ENCODE measurements around the gene INPP1.

Gene INPP1

DNA sequence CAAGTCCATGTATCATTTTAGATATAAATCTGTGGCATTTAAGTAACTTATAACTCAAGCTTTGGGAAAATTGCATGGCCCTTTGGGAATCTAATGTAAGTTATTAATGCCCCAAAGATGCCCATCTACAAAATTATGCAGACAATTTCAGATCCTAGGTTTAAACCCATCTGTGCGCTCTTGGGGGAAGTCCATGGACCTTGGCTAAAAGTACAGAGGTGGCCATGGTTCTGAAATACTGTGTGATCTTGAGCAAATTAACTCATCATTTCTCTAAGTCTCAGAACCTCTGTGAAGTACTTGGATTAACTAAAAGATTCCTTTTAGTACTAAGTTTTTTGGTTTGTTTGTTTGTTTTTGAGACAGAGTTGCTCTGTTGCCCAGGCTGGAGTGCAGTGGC is 19.5 kb downstream of the INPP1 start:
- DNase-seq (ENCODE audit: low read depth) = no peak

DNA sequence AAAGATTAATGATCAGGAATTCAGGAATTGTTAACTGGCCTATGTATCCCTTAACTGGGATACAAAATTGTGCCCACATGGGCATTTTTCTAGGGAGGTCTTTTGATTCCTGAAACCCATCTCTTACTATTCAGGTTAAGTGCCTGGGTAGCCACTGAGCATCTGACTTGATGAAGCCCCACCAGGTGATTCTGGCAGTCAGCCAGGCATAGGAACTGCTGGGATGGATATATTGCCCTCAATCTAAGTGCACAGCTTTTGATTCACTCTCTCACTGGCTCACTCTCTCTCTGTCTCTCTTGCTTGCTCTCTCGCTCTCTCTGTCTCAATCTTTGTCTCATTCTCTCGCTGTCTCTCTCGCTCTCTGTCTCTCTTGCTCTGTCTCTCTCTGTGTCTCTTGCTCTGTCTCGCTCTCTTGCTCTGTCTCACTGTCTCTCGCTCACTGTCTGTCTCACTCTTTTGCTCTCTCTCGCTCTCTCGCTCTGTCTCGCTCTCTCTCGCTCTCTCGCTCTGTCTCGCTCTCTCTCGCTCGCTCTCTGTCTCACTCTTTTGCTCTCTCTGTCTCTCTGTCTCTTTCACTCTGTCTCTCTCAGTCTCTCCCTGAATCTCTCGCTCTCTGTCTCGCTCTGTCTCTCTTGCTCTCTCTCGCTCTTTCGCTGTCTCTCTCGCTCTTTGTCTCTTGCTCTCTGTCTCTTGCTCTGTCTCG is 22.3 kb downstream of the INPP1 start:
- no peak for DNase-seq (ENCODE audit: low read depth)

DNA sequence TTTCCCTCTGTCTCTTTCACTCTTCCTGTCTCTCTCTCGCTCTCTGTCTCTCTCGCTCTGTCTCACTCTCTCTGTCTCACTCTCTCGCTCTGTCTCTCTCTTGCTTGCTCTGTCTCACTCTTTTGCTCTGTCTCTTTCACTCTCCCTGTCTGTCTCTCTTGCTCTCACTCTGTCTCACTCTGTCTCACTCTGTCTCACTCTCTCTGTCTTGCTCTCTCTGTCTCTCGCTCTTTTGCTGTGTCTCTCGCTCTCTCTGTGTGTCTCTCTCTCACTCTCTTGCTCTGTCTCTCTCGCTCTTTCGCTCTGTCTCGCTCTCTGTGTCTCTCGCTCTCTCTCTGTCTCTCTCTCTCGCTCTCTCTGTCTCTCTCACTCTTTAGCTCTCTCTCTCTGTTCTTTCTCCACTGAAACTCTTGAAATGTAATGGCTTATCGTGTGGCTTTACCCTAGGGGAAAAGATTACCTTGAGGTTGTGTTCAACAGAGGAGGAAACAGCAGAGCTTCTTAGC is 22.9 kb downstream of the INPP1 start:
- no peak for DNase-seq (ENCODE audit: low read depth)

GRCh38 chr2:190367091-190367490 is 23.7 kb downstream of the INPP1 start:
- no peak for DNase-seq (ENCODE audit: low read depth)

- no peak for DNase-seq (ENCODE audit: low read depth)
Measured at GRCh38 chr2:190369635-190370034, 26.2 kb downstream of the INPP1 start.

GRCh38 chr2:190376083-190376482 is 32.7 kb downstream of the INPP1 start:
- DNase-seq (ENCODE audit: low read depth) = no peak

DNA sequence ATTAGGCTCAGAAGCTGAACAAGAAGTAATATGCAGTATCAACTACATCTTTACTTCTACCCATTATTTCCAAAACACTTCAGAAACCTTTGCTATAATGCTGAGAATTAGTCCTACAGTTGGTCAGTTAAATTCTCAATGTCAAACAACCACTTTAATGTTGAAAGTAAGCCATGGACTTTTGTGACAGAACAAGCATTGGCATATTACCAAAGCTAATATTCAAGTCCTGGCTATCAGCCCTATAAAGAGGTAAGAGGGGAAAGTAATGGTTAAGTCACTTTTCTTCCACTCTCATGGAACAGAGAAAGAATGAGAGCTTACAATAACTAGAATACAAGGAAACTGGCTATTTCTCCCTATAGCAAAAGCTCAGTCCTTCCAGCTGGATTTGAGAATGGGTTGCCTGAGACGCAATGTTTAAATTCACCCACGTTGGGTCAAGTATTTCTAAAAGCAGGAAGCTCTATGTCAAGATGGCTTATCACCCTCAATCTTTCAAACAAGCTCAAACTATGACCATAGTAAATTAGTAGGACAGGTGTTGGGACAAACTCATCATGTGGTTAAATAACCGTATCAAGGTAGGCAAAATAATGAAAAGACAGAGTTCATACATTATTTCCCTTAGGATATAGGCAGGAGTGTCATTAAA is 33.3 kb downstream of the INPP1 start:
- DNase-seq (ENCODE audit: low read depth) = no peak

- DNase-seq (ENCODE audit: low read depth) = no peak
Measured at GRCh38 chr2:190378880-190379237, 35.5 kb downstream of the INPP1 start.

GRCh38 chr2:190379249-190379964 is 36.0 kb downstream of the INPP1 start:
- DNase-seq (ENCODE audit: low read depth) = no peak

- no peak for DNase-seq (ENCODE audit: low read depth)
Measured at GRCh38 chr2:190380962-190381412, 37.6 kb downstream of the INPP1 start.

DNA sequence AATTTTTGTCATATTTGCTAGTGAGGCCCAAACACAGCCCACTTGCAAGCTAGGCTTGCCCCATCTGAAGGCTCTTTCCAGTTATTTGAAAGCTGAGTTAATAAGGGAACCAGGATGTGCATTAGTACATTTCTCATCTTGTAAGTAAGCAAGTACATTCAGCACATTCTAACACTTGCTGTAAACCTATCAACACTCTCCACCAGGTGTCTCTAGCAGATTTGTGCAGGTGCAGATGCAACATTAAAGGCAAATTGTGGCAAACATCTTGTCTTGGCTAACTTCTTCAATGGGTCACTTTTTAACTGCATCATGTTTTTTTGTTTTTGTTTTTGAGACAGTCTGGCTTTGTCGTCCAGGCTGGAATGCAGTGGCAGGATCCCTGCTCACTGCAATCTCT is 39.5 kb downstream of the INPP1 start:
- peak; percentile 33 for DNase-seq (ENCODE audit: low read depth)

DNA sequence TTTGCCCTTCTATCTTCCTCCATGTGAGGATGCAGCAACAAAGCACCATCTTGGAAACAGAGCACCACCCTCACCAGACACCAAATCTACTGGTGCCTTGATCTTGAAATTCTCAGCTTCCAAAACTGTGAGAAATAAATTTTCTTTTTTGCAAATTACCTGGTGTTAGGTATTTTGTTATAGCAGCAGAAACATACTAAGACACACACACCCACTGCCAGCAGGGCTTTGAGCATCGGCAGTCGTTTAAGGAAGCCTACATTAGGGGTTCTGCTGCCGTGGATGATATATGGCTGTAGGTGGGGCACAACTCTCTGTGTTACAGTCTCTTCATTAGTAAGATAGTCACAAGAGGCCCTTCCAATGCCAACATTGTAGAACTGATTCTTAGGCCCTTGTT is 44.0 kb downstream of the INPP1 start:
- no peak for DNase-seq (ENCODE audit: low read depth)

DNA sequence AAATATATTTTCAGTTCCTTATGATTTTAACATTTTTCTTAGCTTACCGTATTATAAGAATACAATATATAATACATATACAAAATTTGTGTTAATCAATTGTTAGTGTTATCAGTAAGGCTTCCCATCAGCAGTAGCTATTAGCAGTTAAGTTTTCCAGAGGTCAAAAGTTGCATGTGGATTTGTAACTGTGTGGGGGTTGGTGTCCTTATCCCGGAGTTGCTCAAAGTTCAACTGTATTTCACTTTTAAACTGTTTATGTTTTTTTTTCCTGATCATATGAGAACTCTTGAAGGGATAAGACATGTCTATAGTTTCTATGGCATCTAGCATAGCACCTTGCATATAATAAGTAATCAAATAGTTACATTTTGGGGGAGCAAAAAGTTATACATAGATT is 52.9 kb downstream of the INPP1 start:
- DNase-seq (ENCODE audit: low read depth) = no peak

DNA sequence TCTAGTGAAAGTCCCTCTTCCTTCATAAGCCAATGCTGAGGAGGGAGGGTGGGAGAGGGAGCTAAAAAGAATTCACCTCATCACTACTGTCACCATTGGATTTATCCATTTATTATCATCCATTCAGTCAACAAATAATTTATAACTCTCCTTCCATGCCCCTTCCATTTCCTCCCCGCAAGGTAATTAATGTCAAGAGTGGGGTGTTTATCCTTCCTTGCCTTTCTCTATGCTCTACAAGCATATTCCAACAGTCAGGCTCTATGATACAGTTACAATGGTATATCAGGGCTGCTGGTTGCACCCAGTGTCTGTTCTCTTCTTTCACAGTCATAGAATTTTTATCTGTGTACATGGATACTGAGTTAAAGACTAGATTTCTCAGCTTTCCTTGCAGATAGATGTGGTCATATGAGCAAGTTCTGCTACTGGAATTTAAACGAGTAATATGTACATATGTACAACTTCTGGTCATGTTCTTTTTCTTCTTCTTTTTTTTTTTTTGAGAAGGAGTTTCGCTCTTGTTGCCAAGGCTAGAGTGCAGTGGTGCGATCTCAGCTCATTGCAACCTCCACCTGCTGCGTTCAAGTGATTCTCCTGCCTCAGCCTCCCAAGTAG is 59.7 kb downstream of the INPP1 start:
- DNase-seq (ENCODE audit: low read depth) = no peak

DNA sequence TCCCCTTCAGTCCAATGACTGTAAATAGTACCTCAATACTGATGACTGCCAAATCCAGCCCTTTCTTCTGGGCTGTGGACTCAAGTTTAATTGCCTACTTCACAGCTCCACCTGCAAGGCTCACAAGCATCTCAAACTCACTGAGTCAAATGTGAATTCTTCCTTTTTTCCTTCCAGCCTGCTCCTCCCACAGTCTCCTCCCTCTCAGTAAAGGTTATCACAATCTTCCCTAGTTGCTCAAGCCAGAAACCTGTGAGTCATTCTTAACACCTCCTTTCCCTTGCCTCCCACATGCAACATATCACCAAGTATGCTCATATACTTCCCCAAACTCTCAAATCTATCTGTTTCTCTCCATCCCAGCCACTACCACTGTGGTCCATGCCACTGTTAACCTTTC is 61.1 kb downstream of the INPP1 start:
- DNase-seq (ENCODE audit: low read depth) = no peak

DNA sequence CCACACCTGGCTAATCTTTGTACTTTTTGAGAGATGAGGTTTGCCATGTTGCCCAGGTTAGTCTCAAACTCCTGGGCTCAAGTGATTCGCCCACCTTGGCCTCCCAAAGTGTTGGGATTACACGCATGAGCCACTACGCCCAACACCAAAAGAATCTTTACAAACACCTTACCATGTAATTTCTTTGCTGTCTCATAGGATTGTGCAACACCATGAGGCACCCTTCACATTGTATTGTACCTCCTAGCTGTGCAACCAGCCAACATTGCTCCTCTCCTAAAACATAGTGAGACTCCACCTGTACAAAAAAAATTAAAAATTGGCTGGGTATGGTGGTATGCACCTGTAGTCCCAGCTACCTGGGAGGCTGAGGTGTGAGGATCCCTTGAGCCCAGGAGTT is 61.7 kb downstream of the INPP1 start:
- no peak for DNase-seq (ENCODE audit: low read depth)

- no peak for DNase-seq (ENCODE audit: low read depth)
Measured at GRCh38 chr2:190405995-190406394, 62.6 kb downstream of the INPP1 start.

- no peak for DNase-seq (ENCODE audit: low read depth)
Measured at GRCh38 chr2:190406805-190407204, 63.4 kb downstream of the INPP1 start.

DNA sequence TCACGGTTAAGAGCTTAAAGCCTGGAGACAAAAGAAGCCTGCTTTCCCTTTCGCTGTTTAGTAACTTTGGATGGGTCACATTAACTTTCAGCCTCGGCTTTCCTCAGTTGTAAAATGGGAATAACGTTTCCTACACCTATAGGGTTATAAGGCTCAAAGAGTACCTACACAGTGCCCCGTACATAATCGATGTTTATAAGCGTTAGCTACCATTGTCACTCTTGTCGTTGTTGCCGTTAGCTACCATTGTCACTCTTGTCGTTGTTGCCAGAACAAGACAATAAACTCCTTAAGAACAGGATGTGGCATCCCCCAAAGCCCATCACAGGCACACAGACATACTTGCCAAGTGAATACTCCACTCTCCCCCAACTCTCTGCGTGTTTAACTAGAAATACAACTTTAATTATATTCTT is 63.9 kb downstream of the INPP1 start:
- no peak for DNase-seq (ENCODE audit: low read depth)

GRCh38 chr2:190407662-190408537 is 64.5 kb downstream of the INPP1 start, which contains the start of gene MFSD6:
Gene MFSD6 (plus strand): TSS chr2:190408355. CDS start chr2:190436030, 27,675 bp downstream.
- DNase-seq (ENCODE audit: low read depth) = no peak

- peak; percentile 5 for DNase-seq (ENCODE audit: low read depth)
Measured at GRCh38 chr2:190408538-190409271, 65.3 kb downstream of the INPP1 start.
